HG03565 (cell line): ENCODE measurements around the gene SMPD3.

ENCODE experiments used
- ATAC-seq: cut with Tn5 transposase; IDR thresholded peaks from one replicate; pipeline ENCODE4 v1.9.1; 2021; ENCODE audit warnings: mild to moderate bottlenecking, moderate library complexity; ENCODE audit not compliant: unreplicated experiment

SMPD3 gene

GRCh38 chr16:68406458-68407152 is 41.7 kb downstream of the SMPD3 start:
- ATAC-seq = no peak

- ATAC-seq = no peak
Observed at GRCh38 chr16:68404736-68405345, 43.5 kb downstream of the SMPD3 start.

- ATAC-seq = no peak
Observed at GRCh38 chr16:68403704-68404103, 44.6 kb downstream of the SMPD3 start.

- ATAC-seq = no peak
Observed at GRCh38 chr16:68403177-68403576, 45.1 kb downstream of the SMPD3 start.

DNA sequence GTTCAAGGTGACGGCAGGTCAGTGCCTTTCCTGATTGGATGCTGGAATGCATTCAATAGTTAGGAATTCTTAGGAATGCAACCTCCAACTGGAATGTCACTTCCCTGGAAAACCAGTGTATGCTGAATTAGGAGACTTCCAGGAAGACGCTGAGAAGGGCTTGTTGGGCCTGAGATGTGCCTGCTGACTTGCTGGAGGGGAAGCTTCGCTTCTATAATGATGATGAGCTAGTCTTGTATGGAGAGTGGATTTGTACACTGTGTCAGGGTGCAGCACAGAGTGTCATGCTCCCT is 45.6 kb downstream of the SMPD3 start:
- ATAC-seq = no peak

DNA sequence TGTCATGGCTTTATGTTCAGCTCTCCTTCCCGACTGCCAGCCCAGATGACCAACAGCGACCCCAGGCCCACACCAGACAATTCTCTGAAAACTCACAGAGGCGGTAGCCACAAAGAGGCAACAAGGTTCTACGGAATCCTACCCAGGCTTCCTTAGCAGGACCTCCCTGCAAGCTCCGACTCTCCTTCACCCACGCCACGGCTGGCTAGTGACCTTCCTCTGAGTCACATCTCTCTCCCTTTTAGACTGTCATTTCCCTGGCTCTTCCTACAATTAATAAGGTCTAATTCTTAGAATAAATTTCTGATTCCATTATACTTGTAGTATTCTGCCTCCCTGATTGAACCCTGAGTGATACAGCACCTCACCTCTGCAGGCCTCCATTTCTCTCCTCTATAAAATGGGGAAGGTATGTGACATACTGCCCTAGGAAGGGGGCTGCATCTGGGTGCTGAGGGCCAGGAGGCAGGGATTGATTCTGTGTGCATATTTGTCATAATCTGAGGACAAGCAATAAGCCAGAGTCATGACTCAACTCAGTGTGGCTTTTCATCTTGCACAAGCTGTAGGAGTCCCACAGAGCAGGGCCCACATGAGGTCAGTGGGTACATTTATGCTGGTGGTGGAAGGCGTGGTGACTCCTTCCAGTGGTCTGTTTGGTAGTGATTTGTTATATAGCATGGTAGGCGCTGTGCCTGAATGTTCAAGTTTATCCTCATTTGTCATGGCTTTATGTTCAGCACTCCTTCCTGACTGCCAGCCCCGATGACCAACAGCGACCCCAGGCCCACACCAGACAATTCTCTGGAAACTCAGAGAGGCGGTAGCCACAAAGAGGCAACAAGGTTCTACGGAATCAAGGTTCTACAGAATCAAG is 46.2 kb downstream of the SMPD3 start:
- no peak for ATAC-seq

DNA sequence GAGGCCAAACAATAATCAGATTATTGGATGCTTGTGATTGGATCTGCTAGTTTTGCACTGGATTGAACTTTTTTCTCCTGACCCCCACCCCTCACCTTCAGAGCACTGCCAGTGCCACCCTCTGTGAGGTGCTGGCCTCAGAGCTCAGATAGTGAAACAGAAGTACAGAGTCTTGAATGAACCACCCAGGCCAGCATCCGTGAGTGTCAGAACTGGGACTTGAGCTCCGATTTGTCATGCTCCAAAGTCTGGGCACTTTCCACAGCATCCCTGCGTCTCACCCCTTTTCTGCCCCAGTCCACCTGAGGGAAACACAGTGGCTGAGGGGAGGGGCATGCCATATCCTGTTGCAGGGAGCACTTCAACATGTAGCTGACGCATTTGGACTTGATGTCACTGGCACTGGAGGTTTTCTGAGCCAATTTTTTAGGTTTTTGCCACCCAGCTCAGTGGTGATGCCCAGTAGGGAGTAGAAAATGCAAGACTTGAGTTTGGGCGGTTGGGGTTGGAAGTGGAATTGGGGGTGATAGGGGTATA is 47.3 kb downstream of the SMPD3 start:
- no peak for ATAC-seq

DNA sequence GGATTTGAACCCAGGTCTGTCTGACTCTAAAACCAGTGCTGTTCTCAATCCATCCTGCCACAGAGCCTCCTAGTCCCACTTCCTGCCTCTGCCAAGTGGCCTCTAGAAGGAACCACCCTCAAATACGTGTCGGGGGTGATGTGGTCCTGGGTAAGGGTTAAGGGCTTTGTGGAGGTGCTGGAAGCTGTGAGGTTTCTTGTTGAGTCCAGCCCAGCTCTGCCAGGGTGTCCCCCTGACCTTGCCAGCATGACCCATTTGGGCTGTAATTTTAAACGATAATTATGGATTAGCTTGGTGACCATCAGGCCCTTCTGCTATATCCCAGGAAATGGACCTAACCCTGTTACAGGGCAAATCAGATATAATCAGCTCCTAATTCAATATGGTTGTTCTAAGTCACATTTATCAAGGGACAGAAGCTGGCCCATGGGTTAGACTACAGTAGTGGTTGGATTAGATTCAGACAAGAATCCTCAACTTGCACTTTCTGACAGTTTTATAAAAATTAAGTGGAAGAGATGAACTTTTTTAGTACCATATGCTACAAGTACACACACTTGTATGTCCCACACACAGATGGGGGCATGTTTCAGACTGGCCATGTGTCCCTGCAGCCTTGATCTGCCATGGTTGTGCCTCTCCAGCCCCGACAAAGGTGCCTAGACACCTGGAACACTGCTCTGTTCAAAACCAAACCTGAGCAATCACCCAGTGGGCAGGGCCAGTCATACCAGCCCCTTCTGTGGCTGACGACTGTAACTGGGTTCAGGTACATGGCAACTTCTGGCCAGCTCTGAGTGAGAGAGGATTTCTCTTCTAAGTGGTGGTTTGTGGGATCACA is 48.0 kb downstream of the SMPD3 start:
- no peak for ATAC-seq

DNA sequence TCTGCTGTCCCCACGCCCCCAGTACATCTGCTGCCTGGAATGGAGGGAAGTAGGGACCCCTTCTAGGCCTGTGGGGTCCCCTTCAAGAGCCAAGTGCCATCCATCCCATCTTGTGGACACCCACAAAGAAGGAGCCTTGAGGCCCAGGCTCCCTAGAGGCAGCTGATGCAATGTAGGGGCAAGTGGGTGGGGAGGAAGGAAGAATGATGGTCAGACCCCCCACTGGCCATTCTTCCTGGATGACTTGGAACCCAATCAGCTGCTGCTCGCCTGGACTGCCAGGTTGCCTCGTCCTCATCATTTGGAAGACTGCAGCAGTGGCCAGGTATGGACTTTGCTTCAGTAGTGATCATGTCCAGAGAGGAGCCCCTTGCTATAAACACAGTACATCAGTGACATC is 48.9 kb downstream of the SMPD3 start:
- ATAC-seq = no peak

DNA sequence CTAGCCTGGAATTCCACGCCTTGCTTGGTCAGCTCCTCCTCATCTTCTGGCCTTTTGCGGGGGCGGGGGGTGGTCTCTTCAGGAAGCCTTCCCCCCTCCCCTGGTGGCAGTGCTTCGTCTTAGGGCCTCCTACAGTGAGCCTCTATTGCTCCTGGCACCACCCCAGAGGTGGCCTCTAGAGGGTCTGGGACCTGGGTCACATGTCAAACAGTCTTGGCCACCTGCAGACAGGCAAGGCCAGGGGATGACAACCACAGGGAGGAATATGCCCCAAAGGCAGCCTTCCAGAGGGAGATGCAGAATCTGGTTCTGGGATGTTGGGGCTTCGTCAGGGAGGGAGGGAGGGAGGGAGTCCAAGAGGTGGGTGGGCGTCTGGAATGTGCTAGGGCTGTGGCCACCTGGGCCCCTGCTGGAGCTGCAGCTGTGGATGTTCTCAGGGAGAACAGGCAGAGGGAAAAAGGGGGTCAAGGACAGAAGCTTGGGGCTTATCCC is 50.6 kb downstream of the SMPD3 start:
- ATAC-seq = no peak

DNA sequence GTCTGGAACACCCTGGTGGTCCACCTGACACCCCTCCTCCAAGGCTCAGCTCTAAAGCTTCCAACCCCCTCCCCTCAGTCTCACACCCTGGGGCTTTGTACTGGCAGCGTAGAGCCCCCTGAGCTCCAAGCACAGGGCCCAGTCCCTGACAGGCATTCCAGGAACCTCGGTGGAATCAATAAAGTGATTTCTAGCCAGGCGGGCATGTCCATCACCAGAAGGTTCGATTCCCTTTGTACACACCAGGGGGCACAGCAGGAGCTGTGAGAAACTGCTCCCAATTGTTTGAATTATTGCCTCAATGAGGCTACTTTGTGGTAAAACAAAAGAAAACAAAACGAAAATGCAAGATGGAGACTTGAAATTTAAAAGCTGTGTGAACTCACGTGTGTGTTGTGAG is 51.8 kb downstream of the SMPD3 start:
- no peak for ATAC-seq

- ATAC-seq = no peak
Observed at GRCh38 chr16:68395815-68396214, 52.5 kb downstream of the SMPD3 start.

DNA sequence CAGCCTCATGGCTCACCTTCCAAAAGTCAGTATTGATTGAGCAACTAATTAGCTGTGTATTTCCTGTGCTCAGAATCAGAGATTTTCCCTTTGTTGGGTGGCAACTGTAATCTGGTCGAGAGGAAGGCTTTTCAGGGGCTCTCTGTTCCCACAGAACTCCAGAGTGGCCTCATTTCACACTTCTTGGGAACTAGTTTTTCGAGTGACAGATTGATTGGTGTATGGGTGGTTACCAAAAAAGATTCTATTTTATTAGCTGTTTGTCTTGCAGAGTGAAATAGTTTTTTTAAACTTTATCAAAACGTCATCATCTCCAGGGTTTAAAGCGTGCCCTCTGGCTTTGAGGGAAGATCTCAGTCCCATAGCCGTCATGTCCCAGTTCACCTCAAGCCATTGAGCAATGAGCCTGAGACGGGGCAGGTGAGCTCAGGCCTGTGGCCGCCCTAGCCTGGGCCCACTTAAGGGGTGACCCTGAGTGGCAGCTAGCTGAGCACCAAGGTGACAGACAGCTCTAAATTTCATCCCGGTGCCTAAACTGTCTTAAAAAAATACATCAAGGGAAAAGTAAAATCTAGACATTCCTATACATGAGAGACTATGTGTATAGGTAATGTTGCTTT is 53.0 kb downstream of the SMPD3 start:
- ATAC-seq = no peak

DNA sequence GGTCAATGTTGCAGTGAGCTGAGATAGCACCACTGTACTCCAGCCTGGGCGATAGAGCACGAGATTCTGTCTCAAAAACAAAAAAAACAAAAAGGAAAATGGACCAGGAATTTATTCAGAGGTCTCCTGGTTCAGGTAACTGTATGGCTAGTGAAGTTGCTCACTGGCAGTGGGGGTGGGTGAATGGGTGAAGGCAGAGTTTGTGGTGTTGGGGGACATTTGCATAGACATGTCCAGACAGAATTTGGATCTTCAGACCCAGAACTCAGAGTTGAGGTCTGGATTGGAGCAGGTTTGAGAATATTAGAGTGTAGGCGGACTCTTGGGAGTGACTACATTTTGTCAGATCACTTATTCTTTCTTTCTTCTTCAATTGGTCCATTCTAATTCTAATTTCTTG is 55.0 kb downstream of the SMPD3 start:
- ATAC-seq = no peak

- ATAC-seq = no peak
Observed at GRCh38 chr16:68389750-68390371, 58.4 kb downstream of the SMPD3 start.

- no peak for ATAC-seq
Observed at GRCh38 chr16:68389006-68389405, 59.3 kb downstream of the SMPD3 start.

DNA sequence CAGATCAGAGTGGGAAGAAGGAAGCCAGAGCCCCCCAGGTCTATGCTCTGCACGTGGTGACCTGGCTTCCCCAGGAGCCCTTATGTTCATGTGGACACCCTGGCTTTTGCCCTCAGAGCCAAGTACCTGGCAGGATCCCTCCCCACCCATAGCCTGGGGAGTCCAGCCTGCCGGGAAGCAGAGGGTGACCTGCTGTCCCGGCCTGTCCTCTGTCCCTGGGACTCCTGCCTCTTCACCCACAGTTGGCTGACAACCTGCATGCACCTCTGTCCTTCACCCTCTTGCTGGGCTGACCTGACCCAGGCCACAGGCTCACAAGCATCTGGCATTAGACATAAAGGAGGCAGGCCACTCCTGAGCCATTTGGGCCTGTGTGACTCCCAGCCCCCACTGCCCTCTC is 60.2 kb downstream of the SMPD3 start:
- no peak for ATAC-seq

- no peak for ATAC-seq
Observed at GRCh38 chr16:68387301-68387700, 61.0 kb downstream of the SMPD3 start.

DNA sequence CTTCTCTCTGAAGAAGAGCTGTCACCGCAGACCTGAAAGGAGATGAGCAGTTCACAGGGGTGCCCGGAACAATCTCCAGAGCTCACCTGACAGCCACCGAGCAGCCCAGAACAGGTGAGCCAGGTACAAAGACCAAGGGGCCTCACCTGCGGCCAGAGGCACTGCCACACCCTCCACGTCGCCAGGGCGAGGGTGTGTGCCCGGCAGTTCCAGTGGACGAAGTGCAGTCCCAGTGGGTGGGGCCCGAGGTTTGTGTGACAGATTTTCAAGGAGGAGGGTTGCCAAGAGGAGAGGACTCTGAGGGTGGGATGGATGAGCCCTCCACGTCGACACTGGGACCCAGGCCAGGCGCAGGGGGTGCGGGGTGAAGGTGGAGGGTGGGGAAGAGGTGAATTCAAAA is 61.7 kb downstream of the SMPD3 start:
- ATAC-seq = no peak

DNA sequence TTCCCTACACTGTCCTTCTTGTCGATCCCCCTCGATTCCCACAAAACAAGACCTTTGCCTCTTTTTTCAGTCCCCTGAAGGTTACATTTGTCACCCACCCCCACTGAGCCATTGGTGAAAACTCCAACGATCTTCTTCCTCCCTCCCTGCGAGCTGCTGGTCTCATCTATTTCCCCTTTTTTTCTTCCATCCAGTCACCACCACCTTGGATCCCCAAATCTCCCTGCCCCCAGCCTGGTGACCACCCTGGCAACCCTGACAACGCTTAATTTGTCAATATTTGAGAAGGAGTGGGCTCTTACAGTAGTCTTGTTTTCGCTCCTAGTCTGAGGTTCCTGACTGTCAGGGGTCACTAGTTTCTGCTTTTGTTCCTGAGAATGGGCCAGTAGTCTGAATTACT is 62.9 kb downstream of the SMPD3 start:
- ATAC-seq = no peak
